HG03439 (cell line): Measurements from ENCODE around the gene OR13A1.
"Not testable (repeated sequence)": the region's sequence is repeated elsewhere in the genome, so short reads cannot be mapped to it uniquely, and the experiment has no call there.

Source experiments
- ATAC-seq: cut with Tn5 transposase; IDR thresholded peaks from one replicate; pipeline ENCODE4 v1.9.1; 2021; ENCODE audit warnings: mild to moderate bottlenecking, moderate library complexity; ENCODE audit not compliant: unreplicated experiment

The OR13A1 gene

DNA sequence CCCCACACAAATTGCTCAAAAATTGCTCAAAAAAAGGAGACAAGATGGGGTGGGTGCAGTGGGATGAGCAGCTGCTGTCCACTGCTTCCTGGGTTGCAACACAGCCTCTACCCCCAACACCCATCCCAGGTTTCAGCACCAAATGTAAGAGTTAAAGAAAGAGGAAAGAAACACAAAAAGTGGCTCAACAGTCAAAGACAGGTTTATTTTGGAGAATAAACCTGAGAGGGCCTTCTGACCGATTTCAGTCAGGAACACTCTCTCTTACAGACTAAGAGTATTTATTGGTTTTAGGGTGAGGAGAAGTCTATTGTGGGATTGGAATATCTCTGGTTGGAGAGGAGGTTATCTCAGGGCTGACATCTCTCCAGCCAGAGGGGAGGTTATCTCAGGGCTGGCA is 28.4 kb downstream of the OR13A1 start:
- no peak for ATAC-seq

DNA sequence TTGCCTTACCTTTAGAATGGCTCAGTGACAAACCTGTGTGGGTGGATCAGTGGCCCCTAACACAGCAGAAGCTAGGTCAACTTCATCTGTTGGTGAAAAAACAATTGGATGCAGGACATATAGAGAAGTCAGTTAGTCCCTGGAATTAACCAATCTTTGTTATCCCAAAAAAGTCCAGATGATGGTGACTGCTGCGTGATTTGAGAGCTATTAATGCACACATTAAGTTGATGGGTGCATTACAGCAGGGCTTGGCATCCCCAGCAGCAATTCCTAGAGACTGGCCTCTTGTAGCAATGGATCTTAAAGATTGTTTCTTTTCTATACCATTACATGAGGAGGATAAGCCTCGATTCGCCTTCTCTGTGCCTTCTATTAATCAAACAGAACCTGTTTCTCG is 33.3 kb downstream of the OR13A1 start:
- no peak for ATAC-seq

DNA sequence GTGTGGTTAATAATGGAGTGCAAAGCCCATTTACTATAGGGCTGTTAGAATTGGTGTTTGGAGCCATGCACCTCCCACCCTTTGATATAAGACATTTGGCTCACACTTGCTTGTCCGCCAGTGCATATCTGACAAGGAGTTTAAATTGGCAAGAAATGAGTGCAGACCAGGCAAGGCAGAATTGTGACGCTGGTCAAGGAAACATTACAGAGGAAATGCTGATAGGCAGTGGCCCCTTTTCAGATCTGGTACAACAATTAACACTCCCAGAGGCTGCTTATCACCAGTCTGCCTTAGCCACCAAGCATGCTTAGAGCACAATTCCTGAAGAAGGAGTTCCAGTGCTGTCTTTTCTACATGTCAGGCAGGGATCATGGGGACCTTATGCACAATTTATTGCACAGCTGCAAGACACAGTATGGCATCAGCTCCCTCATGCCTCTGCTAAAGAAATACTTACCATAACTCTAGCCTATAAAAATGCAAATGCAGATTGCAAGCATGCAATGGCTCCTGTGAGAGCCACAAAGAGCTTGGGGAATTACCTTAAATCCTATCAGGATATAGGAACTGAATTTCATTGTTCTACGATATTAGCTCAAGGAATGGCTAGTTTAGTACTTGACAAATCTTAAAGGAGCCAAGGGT is 35.2 kb downstream of the OR13A1 start:
- ATAC-seq: no peak

DNA sequence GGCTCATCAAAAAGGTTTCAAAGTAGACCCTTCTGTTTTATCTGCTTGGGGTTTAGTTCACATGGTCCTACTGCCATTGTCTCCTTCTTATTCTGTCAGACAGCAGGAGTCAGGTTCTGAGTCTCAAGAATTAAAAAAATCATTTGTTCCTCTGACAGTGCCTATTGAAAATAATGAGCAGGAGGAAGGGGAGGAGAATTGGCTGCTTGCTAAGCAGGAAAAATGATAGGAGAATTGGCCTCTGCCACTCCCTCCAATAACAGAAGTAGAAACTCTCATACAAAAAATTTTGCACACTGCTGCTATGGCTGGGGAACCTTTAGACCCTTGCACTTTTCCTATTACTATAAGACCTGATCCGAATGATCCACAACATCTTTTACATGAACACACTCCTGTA is 35.7 kb downstream of the OR13A1 start:
- no peak for ATAC-seq

DNA sequence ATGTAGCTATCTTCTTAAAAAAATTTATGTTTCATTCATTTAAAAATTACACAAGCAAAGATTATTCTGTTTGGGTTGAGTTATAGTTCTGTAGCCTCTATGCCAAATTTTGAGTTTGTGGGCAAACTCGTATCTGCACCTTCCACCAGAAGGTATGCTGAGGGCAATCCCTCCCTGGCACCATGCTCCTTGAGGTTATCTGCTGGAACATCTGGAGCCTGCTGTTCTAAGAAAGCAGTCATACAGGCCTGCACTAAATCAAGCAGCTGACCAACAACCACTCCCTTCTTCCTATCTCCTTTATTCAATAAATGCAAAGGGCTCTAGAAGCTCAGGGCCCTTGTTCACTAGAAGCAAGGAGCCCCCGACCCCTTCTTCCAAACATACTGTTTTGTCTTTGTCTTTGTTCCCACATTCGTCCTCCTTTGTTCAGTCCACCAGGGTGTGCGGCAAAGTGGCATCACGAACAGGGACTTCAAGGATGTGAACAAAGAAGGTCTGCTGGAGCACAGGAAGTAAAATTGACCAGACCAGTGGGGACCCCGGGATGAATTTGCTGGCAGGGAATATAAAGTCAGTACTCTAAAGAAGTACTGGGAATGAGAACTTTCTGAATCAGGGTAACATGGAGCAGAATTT is 36.4 kb downstream of the OR13A1 start:
- ATAC-seq: no peak

DNA sequence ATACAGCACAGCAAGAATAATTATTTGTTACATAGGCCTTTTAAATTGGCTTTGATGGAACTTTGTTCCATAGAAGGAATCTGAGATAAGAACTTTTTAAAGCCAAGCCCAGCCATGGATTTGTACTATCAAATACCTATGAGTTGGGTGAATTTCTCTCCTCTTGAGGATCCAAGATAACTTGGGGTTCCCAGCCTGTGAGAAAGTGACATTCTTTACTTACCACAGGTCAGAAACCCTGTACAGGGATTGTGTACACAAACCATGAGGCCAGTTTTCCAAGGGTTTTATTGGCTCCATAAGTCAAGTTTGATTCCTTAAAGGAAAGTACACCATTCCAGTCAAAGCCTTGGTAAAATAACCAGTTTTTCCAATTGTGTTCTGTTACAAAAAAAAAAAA is 39.3 kb downstream of the OR13A1 start:
- not testable (repeated sequence) for ATAC-seq

DNA sequence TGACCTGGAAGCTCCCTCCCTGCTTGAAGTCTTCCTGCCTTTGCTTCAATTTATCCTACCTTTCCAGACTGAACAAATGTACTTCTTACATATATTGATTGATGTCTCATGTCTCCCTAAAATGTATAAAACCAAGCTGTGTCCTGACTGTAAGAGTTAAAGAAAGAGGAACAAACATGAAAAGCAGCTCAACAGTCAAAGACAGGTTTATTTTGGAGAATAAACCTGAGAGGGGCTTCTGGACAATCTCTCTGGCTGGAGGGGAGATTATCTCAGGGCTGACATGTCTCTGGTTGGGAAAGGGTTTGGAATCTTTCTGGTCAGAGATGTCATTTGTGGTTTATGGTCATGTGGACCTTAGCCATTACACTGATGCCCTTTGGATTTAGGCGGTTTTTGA is 41.0 kb downstream of the OR13A1 start:
- ATAC-seq: no peak

DNA sequence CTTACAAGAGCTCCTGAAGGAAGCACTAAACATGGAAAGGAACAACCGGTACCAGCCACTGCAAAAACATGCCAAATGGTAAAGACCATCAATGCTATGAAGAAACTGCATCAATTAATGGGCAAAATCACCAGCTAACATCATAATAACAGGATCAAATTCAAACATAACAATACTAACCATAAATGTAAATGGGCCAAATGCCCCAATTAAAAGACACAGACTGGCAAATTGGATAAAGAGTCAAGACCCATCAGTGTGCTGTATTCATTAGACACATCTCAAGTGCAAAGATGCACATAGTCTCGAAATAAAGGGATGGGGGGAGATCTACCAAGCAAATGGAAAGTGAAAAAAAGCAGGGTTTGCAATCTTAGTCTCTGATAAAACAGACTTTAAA is 47.6 kb downstream of the OR13A1 start:
- not testable (repeated sequence) for ATAC-seq

DNA sequence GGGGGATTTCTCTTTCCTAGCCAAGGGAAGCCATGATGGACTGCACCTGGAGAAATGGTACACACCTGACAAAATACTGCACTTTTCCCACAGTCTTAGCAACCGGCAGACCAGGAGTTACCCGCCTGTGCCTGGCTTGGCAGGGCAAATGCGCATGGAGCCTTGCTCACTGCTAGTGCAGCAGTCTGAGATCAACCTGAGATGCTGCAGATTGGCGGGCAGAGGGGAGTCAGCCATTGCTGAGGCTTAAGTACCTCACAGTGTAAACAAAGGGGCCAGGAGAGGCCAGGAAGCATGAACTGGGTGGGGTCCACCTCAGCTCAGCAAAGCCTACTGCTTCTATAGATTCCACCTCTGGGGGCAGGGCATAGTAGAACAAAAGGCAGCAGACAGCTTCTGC is 49.4 kb downstream of the OR13A1 start:
- no peak for ATAC-seq

DNA sequence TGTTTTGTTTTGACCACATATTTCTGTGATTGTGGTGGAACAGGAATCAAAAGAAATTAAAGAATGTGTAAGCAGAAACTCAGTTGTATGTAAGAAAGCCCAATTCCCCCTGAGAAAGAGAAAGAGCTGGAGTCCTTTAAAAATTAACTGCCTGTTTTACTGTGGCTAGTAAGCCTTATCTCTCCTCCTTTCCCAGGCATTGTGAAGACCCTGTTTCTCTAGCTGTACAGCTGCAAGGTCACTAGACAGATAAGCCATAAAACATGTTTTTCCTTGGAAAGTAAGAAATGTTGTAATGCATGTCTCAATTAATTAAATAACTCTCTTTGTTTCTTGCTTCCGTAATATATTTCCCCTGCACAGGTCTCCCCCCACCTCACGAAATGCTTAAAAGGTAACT is 53.5 kb downstream of the OR13A1 start:
- ATAC-seq: no peak

DNA sequence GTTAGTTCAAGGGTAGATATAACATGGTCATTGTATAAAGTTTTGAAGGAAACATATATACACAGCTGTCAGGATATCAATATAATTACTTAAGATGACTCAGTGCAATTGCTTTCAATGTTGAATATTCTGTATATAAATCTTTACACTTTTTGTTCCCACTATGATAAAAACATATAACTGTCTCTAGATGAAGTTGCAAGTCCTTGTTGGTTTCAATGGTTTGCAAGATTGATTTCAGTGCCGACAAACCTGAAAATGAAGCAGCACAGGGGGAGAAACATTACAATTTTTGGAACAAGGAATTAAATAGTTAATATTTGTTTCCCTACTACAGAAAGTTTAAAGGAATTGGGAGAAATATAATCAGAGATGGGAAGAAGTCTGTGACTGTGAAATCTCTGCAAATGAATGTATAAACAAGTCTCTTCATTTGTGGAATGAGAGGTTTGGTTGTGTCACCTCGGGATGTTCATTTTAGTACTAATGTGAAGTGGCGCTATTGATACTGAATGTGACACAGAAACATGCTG is 54.1 kb downstream of the OR13A1 start:
- no peak for ATAC-seq

DNA sequence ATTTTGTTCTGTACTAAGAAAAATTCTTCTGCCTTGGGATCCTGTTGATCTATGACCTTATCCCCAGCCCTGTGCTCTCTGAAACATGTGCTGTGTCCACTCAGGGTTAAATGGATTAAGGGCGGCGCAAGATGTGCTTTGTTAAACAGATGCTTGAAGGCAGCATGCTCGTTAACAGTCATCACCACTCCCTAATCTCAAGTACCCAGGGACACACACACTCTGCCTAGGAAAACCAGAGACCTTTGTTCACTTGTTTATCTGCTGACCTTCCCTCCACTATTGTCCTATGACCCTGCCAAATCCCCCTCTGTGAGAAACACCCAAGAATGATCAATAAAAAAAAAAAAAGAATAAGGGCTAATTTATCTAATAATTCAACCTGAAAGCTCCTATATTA is 54.8 kb downstream of the OR13A1 start:
- not testable (repeated sequence) for ATAC-seq

DNA sequence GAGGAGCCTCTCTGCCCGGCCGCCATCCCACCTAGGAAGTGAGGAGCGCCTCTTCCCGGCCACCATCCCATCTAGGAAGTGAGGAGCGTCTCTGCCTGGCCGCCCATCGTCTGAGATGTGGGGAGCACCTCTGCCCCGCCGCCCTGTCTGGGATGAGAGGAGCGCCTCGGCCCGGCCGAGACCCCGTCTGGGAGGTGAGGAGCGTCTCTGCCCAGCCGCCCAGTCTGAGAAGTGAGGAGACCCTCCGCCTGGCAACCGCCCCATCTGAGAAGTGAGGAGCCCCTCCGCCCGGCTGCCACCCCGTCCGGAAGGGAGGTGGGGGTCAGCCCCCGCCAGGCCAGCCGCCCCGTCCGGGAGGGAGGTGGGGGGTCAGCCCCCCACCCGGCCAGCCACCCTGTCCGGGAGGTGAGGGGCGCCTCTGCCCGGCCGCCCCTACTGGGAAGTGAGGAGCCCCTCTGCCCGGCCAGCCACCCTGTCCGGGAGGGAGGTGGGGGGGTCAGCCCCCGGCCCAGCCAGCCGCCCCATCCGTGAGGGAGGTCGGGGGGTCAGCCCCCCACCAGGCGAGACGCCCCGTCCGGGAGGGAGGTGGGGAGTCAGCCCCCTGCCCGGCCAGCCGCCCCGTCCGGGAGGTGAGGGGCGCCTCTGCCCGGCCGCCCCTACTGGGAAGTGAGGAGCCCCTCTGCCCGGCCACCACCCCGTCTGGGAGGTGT is 55.5 kb downstream of the OR13A1 start:
- not testable (repeated sequence) for ATAC-seq

DNA sequence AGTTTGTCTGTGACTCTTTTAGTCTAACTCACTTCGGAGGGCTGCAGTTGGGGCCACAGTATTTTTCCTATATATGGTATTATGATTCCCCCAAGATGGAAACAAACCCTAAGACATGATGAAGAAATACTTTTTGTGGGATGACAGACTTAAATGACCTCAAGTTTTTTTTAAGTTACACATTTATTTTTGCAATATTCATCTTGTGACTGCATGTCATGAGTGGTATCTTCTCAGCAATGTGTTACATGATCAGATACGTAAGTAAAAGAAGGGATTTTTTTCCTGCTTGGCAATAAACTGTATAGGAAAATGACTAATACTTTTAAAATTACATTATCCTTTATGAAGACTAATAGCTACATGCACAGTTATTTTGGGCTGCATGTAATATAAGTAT is 57.8 kb downstream of the OR13A1 start:
- ATAC-seq: no peak

DNA sequence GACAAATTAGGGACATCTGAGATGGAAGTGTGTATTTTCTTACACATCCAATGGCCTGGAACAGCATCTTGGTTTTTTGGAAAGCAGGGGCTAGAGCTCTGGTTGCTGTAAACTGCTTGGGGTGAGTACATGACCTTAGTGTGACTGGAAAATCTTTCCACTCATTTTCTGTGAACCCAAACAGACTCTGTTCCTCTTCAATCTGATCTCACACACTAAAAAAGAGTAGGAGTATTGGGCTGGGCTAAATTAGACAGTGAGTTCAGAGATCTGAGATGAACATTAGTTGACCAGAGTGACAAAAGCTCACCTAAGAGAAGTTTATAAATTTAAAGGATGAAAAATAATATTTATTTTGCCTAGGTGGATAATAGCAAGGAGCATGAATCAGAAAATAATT is 59.2 kb downstream of the OR13A1 start:
- no peak for ATAC-seq

DNA sequence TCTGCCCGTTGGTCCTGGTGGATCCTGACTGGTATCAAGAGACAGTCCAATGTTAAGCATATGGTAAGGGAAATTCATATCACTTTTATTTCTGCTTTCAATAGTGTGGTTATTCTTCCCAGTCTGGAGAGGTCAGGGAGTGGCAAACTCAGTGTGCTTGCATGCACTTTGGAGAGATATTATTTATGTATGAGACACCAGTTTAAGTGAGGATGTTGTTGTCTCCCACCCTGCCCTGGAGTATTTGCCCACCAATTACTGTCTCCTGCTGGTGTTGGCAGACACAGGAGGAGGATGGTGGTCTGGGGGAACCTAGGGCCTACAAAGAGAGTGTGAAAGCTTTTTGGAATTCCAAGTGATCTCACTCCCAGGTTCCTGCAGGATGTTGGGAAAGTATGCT is 59.7 kb downstream of the OR13A1 start:
- ATAC-seq: no peak

DNA sequence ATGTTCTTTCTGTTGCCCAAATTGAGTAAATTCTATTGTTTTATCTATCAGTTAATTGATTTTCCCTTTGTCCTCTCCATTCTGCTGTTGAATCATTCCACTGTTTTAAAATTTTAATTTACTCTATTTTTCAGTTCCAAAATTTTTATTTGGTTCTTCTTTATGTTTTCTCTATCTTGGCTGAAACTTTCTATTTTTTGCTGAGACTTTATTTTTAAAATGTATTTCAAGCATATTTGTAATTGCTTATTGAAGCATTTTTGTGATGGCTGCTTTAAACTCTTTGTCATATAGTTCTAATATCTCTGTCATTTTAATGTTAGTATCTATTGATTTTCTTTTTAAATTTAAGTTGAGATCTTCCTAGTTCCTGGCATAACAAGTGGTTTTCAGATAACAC is 60.5 kb downstream of the OR13A1 start:
- no peak for ATAC-seq

DNA sequence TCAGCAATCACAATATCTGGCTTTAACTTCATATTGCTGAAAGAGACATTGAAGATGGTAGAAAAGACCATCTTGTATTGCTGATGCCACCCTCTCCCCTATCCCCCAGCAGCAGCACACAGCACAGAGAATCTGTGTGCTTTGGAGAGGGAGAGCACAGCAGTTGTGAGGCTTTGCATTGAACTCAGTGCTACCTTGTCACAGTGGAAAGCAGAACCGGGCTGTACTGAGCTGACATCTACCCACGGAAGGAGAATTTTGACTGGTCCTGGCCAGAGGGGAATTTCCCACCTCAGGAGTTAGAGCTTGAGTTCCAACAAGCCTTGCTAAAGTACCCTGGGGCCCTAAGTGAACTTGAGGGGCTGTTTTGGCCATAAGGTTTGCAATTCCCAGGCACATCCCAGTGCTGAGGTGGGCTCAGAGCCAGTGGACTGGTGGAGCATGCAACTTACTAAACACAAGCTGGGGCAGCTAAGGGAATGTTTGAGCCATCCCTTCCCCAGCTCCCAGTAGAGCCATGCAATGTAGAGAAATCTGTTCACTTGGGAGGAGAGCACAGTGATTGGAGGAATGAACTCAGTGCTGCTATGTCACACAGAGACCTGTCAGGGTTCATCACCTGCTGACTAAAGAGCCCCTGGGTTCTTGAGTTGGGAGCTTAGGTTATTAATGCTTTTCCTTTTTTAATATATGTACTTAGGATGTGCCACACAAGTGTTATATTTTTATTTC is 62.1 kb downstream of the OR13A1 start:
- peak; percentile 44 for ATAC-seq
